ENCODE measurements around the gene WDR62.

WDR62 gene

DNA sequence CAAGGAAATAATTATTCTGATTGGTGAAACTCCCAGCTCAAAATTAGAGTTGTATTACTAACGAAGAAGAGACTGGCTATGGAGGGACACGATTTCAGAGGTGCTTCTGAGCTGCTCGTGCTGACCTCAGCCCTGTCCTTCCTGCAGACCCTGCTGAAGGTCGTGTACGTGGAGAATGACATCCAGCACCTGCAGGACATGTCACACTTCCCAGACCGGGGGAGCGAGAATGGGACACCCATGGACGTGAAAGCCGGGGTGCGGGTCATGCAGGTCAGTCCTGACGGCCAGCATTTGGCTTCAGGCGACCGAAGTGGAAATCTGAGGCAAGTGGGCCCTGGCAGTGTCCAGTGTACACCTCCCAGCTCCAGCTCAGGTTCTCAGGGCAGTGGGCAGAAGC lies 28.2 kb downstream of the WDR62 start:
- TF ChIP-seq, protein P1, sequence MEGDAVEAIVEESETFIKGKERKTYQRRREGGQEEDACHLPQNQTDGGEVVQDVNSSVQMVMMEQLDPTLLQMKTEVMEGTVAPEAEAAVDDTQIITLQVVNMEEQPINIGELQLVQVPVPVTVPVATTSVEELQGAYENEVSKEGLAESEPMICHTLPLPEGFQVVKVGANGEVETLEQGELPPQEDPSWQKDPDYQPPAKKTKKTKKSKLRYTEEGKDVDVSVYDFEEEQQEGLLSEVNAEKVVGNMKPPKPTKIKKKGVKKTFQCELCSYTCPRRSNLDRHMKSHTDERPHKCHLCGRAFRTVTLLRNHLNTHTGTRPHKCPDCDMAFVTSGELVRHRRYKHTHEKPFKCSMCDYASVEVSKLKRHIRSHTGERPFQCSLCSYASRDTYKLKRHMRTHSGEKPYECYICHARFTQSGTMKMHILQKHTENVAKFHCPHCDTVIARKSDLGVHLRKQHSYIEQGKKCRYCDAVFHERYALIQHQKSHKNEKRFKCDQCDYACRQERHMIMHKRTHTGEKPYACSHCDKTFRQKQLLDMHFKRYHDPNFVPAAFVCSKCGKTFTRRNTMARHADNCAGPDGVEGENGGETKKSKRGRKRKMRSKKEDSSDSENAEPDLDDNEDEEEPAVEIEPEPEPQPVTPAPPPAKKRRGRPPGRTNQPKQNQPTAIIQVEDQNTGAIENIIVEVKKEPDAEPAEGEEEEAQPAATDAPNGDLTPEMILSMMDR (conservative IDR thresholded peaks at IDR 0.05; ENCODE audit: low read depth, low read length): no peak
- H3K4me3 ChIP-seq (ENCODE audit: low read depth, low read length): no peak overlapping the region
- DNase-seq (ENCODE audit: low read depth): no peak

DNA sequence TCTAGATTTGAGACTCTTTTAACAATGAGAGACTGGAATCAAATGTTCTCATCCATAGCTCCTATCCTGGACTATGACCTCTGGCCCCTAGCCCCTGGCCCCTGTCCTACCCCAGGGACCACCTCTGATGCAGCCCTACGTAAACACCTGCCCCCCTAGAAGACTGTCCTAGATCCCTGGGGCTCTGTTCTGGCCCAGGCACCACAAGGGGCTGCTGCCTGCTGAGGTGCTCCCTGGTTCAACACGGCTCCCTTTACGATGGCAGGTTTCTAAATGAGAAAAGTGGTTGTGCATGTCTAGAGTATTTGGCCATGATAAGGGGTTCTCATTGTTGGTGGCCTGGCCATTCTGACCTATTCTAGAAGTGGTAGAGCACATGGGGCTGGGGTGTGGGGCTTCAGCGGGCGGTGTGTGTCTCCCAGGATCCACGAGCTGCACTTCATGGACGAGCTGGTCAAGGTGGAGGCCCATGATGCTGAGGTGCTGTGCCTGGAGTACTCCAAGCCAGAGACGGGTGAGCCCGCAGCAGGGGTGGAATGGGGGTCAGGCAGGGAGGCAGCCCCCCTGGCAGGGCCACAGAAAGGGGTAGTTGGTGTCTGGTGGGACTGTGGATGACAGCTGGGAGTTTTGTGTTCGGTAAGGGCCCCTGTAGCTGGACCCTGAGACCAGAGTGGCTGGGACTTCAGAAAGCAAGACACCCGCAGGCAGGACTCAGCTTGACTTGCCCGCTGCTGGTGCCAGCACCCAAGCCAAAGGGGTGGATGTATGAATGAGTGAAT lies 29.7 kb downstream of the WDR62 start:
- TF ChIP-seq, protein P1 (conservative IDR thresholded peaks at IDR 0.05; ENCODE audit: low read depth, low read length): no peak
- no peak for DNase-seq (ENCODE audit: low read depth)

DNA sequence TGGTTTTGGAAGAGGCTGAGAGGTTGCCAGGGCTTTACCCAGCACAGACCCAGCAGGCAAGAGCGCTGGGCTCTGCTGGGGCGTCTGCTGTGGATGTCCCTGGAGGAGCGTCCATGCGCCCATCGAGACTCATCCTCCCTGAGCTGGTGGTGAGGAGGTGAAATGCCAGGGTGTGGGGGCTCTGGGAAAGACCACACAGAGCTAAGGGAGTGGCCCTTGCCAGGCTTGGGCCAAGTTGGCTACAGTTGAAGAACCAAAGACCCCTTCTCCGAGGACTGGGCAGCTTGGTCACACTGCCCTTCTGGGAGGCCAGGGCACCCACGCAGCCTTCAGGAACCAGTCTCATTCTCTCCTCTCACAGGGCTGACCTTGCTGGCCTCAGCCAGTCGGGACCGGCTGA lies 31.6 kb downstream of the WDR62 start:
- H3K4me3 ChIP-seq (ENCODE audit: low read depth, low read length): no peak overlapping the region
- TF ChIP-seq, protein P1 (conservative IDR thresholded peaks at IDR 0.05; ENCODE audit: low read depth, low read length): no peak
- DNase-seq (ENCODE audit: low read depth): no peak

More for the DNA sequence above, 29.7 kb downstream of the WDR62 start:
- no peak overlapping the region for H3K4me3 ChIP-seq (ENCODE audit: low read depth, low read length)

DNA sequence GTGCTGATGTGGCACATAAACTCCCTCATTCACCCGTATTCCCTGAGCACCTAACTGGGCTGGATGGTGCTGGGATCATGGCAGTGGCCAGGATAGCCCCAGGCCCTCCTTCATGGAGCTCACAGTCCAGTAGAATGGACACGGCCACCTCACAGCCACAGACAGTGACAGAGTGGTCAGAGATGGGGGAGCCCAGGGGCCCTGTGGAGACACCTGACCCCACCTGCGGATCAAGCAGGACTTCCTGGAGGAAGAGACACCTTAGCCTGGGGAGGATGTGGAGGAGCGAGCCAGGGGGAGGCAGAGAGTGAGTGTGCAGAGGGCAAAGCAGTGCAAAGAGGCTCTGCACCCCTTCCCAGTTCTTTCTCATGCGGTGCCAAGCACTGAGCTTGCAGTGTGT lies 35.1 kb downstream of the WDR62 start:
- no peak for DNase-seq (ENCODE audit: low read depth)
- TF ChIP-seq, protein P1 (conservative IDR thresholded peaks at IDR 0.05; ENCODE audit: low read depth, low read length): no peak
- no peak overlapping the region for H3K4me3 ChIP-seq (ENCODE audit: low read depth, low read length)

DNA sequence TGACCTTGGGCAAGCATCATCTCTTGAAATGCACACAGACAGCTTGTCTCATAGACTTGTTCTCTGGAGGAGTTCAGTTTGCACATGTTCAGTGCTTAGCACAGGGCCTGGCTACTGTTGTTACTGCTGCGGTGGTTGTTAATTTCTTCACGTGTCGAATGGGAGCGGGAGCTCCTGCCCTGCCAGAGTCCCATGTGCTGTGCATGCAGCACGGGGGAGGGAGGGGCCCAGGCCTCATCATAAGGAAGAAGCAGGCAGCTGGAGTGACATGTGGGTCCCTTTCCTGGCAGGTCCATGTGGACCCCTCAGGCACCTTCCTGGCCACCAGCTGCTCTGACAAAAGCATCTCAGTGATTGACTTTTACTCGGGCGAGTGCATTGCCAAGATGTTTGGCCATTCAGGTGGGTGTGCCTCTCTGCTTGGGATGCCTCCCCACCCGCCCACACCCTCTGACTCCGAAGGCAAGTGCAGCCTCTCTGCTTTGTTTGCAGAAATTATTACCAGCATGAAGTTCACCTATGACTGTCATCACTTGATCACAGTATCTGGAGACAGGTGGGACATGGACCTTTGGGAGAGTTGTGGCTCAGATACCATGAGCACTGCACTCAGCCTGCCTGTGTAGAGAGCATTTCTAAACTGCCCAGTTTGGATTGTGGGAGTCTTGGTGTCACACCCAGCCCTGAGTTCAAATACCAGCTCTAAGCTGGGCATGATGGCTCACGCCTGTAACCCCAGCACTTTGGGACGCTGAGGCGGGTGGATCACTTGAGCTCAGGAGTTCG lies 36.4 kb downstream of the WDR62 start:
- H3K4me3 ChIP-seq (ENCODE audit: low read depth, low read length): no peak overlapping the region
- DNase-seq (ENCODE audit: low read depth): no peak
- TF ChIP-seq, protein P1 (conservative IDR thresholded peaks at IDR 0.05; ENCODE audit: low read depth, low read length): no peak

DNA sequence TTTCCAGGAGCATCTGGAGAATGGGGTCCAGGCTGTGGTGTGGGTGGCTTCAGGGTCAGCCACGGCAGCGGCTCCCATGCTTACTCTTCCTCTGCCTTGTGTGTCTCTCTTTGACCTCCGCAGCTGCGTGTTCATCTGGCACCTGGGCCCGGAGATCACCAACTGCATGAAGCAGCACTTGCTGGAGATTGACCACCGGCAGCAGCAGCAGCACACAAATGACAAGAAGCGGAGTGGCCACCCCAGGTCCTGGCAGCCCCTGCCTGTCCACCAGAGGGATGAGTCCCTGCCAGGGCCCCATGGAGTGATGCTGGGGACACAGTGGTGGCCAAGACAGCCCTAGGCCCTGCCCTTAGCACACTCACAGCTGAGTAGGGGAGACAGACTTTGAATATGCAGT lies 37.9 kb downstream of the WDR62 start:
- H3K4me3 ChIP-seq (ENCODE audit: low read depth, low read length): no peak overlapping the region
- TF ChIP-seq, protein P1 (conservative IDR thresholded peaks at IDR 0.05; ENCODE audit: low read depth, low read length): no peak
- no peak for DNase-seq (ENCODE audit: low read depth)
